SJCRH30 (cell line): ENCODE results near the gene UBE2D2. TPM values are rescaled to one million over a fixed set of nuclear protein-coding genes. Genes with fewer than 3 reads are reported as not detected.
"Not testable (repeated sequence)": the region's sequence is repeated elsewhere in the genome, so short reads cannot be mapped to it uniquely, and the experiment has no call there.

Experiments used
- DNase-seq, 2 experiments: peaks; one replicate each; pipeline ENCODE4 v3.0.0-alpha.2; 2015 to 2020
- H3K27ac ChIP-seq: fragments of 250-450 bp; sonication (Bioruptor Pico); 2 replicates; pipeline ENCODE4 v1.5.1; 2020; ENCODE audit warnings: mild to moderate bottlenecking, moderate library complexity
- H3K27me3 ChIP-seq: fragments of 250-450 bp; sonication (Bioruptor Pico); 2 replicates; pipeline ENCODE4 v1.5.1; 2020; ENCODE audit warnings: mild to moderate bottlenecking, moderate library complexity
- H3K36me3 ChIP-seq: fragments of 250-450 bp; sonication (Bioruptor Pico); 2 replicates; pipeline ENCODE4 v1.5.1; 2020; ENCODE audit warnings: mild to moderate bottlenecking, moderate library complexity
- H3K4me1 ChIP-seq: fragments of 250-450 bp; sonication (Bioruptor Pico); 2 replicates; pipeline ENCODE4 v1.5.1; 2020; ENCODE audit warnings: mild to moderate bottlenecking, moderate library complexity
- H3K4me3 ChIP-seq: fragments of 250-450 bp; sonication (Bioruptor Pico); 2 replicates; pipeline ENCODE4 v1.5.1; 2020; ENCODE audit warnings: mild to moderate bottlenecking, moderate library complexity
- H3K9me3 ChIP-seq: fragments of 250-450 bp; sonication (Bioruptor Pico); replicated peaks from 2 replicates; pipeline ENCODE4 v1.5.1; 2020; ENCODE audit warnings: mild to moderate bottlenecking, moderate library complexity
- total RNA-seq: library from RNA; depleted of rRNA; stranded (reverse); fragments of >200 nt; shearing (Covaris generic); gene quantifications from 2 replicates; pipeline ENCODE4 v1.2.3, GENCODE V29; 2014; rRNA removed

UBE2D2 gene
- total RNA-seq: 101 and 106 TPM in 2 replicates

DNA sequence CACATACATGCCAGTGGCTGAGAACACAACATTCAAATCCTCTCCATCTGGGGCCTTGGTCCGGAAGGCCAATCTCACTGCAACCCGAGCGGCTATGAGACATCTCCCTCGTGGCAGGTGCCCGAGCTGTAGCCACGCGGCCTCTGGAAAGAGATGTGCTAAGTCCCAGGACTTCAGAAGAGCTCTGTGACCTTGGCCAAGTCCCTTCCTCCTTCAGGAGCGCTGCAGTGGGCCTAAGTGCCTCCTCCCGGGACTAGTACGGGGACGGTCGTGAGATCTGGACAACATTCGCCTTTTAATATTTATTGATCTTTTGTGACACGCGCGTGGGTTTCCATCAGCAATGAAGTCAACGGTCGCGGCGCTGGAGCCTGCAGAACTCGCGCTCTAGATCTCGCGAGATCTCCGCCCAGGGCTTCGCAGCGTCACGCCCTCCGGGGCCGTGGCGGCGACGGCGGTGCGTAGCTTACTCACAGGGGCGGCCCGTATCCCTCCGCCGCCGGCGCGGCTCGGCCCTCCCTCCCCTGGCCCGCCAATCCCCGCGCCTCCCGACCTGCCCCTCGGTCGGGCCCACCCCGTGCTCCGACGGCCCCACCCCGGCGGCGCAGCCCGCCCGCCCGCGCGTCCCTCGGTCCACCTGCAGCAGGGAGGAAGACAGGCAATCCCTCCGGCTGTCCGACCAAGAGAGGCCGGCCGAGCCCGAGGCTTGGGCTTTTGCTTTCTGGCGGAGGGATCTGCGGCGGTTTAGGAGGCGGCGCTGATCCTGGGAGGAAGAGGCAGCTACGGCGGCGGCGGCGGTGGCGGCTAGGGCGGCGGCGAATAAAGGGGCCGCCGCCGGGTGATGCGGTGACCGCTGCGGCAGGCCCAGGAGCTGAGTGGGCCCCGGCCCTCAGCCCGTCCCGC is at the start of gene UBE2D2:
Gene UBE2D2, plus strand, starts transcription at position 588 of the 903 bp plus-strand sequence. CDS start 453 bp downstream, outside the sequence.
- DNase-seq: peak; percentile 97
- Histone ChIP-seq H3K4me3 (peak within 1 kb of the TSS; percentile 78), H3K27me3 (no peaks in the 10 kb centered on the region), H3K36me3 (peaks cover 9% of the 10 kb centered on the region), H3K4me1 (peaks cover 3% of the 10 kb centered on the region; the same call in 1 of the 2 replicates), H3K27ac (peak within 1 kb of the TSS; percentile 79), H3K9me3 (no peaks in the 10 kb centered on the region)

DNA sequence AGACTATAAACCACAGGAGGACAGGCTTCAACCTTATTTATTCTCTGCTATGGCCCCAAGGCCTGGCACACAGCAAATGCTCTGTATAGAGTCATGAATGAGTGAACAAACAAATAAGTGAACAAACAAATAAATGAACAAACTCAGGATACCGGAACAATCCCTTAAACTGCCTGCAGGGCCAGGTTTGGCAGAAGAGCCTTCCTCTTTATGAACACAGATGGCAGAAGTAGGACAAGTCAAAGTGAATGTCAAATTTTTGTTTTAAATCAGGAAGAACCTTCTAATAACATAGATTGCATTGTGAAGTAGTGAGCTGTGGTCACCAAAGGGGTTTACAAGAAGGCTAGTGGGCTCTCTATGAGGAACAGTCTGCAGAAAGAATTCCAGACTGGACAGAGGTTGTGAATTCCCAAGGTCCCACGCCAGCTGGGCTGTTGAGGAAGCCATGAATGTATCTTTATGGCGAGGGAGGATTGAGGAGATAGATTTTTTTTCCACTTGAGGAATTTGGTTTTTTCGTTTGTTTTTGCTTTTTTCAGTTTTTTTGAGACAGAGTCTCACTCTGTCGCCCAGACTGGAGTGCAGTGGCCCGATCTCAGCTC is 48.3 kb upstream of the UBE2D2 start:
- no peak for DNase-seq
- Histone ChIP-seq H3K9me3 (no peaks in the 10 kb centered on the region), H3K36me3 (no peaks in the 10 kb centered on the region), H3K27me3 (no peaks in the 10 kb centered on the region), H3K4me1 (no peaks in the 10 kb centered on the region), H3K4me3 (no peak overlapping the region), H3K27ac (no peak overlapping the region)

- peak; percentile 80 to 88 for DNase-seq
- not testable (repeated sequence) for H3K4me1 ChIP-seq, H3K9me3 ChIP-seq, H3K36me3 ChIP-seq, H3K4me3 ChIP-seq, H3K27me3 ChIP-seq, H3K27ac ChIP-seq
Measured at GRCh38 chr5:139513434-139513833, 47.7 kb upstream of the UBE2D2 start.

DNA sequence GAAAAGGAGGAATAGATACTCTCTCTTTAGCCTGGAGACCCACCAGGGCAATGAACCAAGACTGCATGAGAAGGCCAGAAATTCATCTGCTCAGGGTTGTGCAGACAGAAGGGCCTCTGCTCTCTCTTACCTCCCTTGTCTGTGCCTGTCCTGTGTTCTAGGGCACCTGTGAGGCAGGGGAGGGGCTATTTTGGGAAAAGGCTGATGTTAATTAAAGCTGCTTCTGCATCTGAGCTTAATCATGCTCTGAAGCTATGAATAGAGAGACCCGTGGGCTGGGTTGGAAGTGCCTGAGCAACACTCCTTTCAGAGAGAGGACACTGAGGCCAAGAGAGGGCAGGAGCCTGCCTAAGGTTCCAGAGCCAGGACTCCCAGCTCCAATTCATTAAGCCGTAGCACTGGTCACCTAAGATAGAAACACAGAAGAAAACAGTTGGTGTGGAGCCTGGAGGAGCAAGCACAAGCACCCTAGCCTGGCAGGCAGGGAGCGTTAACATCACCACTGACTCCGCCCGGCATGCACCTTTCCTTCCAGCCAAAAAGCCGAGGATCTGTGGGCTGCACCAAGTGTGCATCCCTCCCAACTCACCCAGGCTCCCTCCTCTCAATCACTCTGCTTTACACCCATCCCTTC is 47.2 kb upstream of the UBE2D2 start:
- Histone ChIP-seq H3K4me1 (no peaks in the 10 kb centered on the region), H3K4me3 (no peak overlapping the region), H3K27ac (no peak overlapping the region), H3K9me3 (no peaks in the 10 kb centered on the region), H3K27me3 (no peaks in the 10 kb centered on the region), H3K36me3 (no peaks in the 10 kb centered on the region)
- DNase-seq: no peak

DNA sequence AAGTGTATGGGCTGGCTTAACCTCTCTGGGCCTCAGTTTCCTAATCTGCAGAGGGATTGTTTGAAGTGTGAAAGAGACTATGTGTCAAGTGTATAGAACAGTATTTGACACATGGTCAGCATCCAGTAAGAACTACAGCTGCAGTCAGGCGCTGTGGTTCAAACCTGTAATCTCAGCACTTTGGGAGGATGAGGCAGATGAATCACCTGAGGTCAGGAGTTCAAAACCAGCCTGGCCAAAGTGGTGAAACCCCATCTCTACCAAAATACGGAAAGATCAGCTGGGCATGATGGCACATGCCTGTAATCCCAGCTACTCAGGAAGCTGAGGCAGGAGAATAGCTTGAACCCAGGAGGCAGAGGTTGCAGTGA is 46.7 kb upstream of the UBE2D2 start:
- Histone ChIP-seq H3K27ac (no peak overlapping the region), H3K27me3 (no peaks in the 10 kb centered on the region), H3K4me3 (no peak overlapping the region), H3K9me3 (no peaks in the 10 kb centered on the region), H3K4me1 (no peaks in the 10 kb centered on the region), H3K36me3 (no peaks in the 10 kb centered on the region)
- DNase-seq: no peak

DNA sequence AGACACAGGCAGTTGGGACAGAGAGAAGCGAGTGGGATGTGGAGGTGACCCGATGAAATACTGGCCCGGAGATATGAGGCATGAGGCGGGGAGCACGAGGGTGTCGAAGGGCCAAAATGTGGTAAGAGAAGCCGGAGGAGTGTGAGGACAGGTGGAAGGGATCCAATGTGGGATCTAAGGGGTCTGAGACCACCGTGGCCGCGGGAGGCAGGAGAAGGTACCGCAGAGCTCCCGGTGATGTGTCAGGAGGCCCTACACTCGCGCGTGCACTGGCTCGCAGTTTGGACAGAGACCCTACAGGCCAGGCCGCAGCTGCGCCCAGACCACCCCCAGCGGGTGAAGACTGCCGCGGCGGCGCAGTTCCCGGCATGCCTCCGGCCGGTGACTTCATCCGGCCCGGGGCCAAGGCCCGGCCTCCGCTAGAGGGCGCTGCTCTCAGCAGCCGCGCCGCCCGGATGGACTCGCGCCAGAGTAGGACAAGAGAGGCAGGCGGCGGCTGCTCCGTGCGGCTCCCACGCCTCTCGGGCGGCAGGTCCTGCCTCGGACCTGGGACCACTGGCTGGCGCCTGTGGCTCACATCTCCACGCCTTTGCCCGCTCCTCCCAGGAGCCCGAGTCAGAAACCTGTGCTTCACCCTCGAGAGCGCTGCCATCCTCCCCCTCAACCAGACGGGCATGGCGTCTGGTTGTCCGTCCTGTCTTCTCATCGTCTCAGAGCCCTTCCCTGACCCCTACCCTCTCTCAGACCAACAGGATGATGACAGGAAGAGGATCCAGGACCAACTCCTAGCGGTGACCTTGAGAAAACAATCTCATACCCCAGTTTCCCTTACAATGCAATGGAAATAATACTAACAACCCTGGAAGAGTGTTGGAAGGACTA is 43.2 kb upstream of the UBE2D2 start:
- Histone ChIP-seq H3K9me3 (no peaks in the 10 kb centered on the region), H3K27me3 (no peaks in the 10 kb centered on the region), H3K4me3 (peak overlapping the region; percentile 55), H3K4me1 (no peaks in the 10 kb centered on the region), H3K36me3 (no peaks in the 10 kb centered on the region), H3K27ac (peak overlapping the region; percentile 28; the same call in 1 of the 2 replicates)
- peak; percentile 88 to 92 for DNase-seq

DNA sequence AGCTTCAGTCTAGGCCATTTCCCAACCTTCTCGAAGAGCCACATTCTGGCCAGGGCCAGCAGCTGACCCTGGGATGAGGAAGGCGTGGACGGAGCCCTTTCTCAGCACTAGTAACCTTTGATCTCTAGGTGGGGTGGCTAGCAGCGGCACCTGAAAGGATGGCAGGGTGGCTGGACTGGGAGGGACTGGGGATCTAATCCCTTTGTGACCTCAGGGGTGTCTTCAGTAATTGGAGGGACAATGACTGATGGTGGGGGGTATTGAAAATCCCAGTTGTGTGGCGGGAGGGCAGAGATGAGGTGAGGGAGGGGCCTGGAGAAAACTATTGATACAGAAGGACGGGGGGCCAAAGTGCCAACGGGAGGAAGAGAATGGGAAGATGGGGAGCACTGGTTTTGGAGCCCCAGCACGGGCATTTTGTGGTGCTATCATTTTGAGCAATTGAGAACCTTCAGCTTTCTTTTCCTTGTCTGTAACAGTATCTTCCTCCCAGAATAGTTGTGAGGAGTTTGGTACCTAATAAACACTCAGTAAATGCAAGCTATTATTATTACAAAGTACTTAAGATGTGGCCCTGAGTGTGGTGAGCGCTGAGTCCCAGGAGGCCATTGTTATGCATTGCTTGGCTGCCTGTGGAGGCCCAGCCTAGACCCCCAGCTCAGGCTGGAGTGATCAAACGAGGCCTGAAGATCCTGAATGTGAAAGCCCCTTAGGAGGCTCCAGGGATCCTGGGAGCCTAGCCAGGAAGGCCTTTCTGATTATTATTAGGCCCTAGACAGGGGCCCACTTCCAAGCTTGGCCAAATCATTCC is 37.3 kb upstream of the UBE2D2 start:
- H3K9me3 ChIP-seq: no peaks in the 10 kb centered on the region
- H3K27ac ChIP-seq: no peak overlapping the region
- DNase-seq: no peak

GRCh38 chr5:139524446-139524845 is 36.7 kb upstream of the UBE2D2 start:
- no peaks in the 10 kb centered on the region for H3K36me3 ChIP-seq
- H3K27me3 ChIP-seq: no peaks in the 10 kb centered on the region
- no peak overlapping the region for H3K27ac ChIP-seq
- DNase-seq: no peak
- no peaks in the 10 kb centered on the region for H3K9me3 ChIP-seq
- H3K4me1 ChIP-seq: peaks cover 11% of the 10 kb centered on the region; the same call in 1 of the 2 replicates
- H3K4me3 ChIP-seq: no peak overlapping the region

More for the DNA sequence above, 37.3 kb upstream of the UBE2D2 start:
- Histone ChIP-seq H3K4me1 (peaks cover 11% of the 10 kb centered on the region; the same call in 1 of the 2 replicates), H3K4me3 (no peak overlapping the region), H3K27me3 (no peaks in the 10 kb centered on the region), H3K36me3 (no peaks in the 10 kb centered on the region)

DNA sequence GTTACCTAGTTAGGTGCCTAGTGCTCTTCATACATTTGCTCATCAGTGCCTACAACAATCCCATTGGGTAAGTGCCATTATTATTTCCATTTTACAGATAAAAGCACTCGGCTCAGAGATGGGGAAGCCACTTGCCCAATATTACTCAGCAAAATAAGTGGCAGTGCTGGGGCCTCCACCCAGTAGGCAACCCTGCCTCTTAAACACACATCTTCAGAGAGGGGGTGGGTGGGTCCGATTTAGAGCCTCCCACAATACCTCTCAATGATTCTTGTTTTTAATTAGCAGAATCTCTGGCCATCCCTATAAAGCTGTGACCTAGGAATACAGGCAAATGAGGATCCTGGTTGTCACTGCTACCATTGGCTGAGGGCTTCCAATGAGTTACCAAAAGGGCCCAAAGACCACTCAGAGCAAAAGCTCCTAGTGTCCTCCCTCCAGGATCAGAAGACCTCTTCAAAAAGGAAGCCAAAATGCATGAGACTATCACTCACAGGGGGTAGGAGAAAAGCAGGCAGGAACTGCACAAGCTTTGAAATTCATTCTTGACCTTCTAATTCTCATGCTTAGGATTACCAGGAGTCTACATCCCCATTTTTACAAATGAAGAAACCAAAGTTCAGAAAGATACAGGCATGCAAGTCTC is 36.1 kb upstream of the UBE2D2 start:
- Histone ChIP-seq H3K4me3 (no peak overlapping the region), H3K4me1 (peaks cover 11% of the 10 kb centered on the region; the same call in 1 of the 2 replicates), H3K27ac (no peak overlapping the region), H3K36me3 (no peaks in the 10 kb centered on the region), H3K9me3 (no peaks in the 10 kb centered on the region), H3K27me3 (no peaks in the 10 kb centered on the region)
- no peak for DNase-seq

- not testable (repeated sequence) for H3K4me3 ChIP-seq, DNase-seq, H3K27me3 ChIP-seq, H3K9me3 ChIP-seq, H3K36me3 ChIP-seq, H3K27ac ChIP-seq
- H3K4me1 ChIP-seq: peaks cover 11% of the 10 kb centered on the region; the same call in 1 of the 2 replicates
Measured at GRCh38 chr5:139525586-139526308, 35.4 kb upstream of the UBE2D2 start.

- H3K4me3 ChIP-seq, H3K27me3 ChIP-seq, DNase-seq, H3K9me3 ChIP-seq, H3K27ac ChIP-seq, H3K36me3 ChIP-seq: not testable (repeated sequence)
- peaks cover 11% of the 10 kb centered on the region; the same call in 1 of the 2 replicates for H3K4me1 ChIP-seq
Measured at GRCh38 chr5:139526309-139527089, 34.6 kb upstream of the UBE2D2 start.

GRCh38 chr5:139527090-139527470 is 34.1 kb upstream of the UBE2D2 start:
- not testable (repeated sequence) for H3K36me3 ChIP-seq, H3K9me3 ChIP-seq, H3K4me3 ChIP-seq, DNase-seq, H3K27me3 ChIP-seq, H3K27ac ChIP-seq
- peaks cover 11% of the 10 kb centered on the region; the same call in 1 of the 2 replicates for H3K4me1 ChIP-seq
